NOMO-1 treated with dmso at 0.1 percent for 144 hours (cell line): ENCODE measurements around the gene LAMA2.

Experiments used
- DNase-seq: peaks from one replicate; lab custom pipeline; 2025; ENCODE audit not compliant: unreplicated experiment; lab: John Stamatoyannopoulos, UW

Gene LAMA2

DNA sequence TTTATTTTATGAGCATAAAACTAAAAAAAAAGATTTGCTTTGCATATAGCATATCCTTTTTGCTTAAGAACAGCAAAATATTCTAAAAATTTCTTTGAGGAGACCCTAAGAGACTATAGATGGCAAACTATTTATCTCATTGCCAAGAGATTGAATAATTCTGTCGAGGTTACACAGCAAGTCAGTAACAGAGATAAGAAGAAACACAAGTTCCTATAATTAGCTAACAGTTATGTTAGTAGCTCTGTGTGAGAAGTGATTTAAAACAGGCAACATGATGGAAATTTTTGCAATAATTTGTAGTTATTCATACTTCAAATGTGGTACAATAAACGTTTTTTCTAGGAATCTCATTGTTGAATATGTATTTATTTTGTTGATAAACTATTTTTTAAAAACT, 9.1 kb downstream of the LAMA2 start:
- no peak for DNase-seq

DNA sequence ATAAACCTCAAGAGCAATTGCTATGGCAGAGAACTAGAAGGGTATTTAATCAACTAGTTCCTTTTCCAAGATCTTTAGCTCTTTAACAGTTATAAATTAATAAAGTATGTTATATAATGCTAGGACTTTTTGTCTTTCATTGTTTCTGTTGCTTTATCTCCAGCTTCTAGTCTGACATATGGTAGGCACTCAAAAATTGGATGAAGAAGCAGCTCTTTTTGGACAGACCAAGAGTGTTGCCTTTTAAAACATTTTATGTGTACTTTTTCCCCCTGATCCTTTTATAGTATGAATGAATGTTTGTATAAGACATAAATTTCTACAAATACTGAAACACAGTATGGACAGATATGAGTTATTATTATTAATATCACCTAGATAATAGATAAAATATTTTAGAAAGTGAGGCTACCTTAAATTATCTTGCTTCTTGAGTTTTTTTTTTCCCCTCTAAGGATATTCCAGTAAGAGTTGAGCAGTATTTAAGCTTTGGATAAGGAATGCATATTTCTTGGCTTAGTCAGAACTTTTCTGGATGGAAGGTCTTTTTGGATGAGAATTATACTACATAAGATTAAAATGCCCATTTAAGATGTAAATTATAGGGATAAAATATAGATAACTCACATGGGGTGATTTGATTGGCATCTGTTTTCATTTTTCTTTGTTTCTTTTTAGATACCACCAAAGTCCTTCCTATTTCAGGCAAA, 16.6 kb downstream of the LAMA2 start:
- no peak for DNase-seq

DNA sequence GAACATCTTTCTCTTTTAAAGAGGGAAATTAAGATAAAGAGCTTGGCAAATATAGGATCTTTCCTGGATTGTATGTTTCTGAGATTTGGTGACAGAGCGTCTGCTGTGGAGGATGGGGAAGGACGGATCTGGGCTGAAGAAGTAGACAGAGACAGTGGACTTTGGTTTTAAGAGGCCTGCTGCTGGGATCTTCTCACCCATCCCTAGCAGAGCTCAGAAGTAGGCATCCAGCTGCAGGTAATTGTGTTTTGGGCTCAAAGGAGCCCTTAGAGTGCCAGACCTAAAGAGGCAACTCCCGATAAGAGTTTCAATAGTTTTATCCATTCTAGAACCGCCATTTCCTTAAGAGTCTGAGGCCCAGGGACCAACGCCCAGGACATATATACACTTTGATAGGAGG, 20.8 kb downstream of the LAMA2 start:
- DNase-seq, result no peak

DNA sequence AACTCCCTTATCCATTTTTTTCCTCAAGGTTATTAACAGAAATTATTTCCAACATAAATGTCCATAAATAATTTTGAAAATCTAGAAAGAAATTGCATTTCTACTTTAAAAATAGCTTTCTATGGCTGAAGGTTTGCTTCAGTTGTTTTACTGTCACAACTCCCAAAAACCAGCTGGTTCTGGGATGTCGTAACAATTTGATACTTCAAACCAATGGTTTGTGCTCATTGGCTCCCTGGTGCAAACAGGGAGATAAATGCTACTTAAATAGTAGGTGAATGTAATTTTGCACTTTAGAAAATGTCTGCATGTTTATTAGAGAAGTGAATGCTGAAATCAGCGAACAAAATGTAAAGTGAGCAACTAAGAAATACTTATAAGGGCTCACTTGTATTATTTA, 31.1 kb downstream of the LAMA2 start:
- no peak for DNase-seq

DNA sequence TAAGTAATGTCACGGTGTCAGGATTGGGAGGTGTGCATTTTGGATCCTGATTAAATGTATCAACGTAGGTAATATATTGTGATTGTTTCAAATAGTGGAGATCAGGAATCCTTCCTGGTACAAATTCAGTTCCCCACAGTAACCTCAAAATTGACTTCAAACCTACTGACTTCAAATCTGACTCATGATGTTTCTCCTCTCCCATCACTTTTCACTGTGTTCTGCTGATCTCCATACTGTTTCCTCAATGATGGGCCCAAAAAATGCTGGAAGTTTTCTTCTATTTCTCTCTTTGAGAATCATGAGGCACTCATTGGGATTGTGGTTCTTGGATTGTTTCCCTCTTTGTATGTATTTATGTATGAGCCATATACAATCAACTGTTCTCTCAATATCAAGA, 35.9 kb downstream of the LAMA2 start:
- DNase-seq, result no peak

DNA sequence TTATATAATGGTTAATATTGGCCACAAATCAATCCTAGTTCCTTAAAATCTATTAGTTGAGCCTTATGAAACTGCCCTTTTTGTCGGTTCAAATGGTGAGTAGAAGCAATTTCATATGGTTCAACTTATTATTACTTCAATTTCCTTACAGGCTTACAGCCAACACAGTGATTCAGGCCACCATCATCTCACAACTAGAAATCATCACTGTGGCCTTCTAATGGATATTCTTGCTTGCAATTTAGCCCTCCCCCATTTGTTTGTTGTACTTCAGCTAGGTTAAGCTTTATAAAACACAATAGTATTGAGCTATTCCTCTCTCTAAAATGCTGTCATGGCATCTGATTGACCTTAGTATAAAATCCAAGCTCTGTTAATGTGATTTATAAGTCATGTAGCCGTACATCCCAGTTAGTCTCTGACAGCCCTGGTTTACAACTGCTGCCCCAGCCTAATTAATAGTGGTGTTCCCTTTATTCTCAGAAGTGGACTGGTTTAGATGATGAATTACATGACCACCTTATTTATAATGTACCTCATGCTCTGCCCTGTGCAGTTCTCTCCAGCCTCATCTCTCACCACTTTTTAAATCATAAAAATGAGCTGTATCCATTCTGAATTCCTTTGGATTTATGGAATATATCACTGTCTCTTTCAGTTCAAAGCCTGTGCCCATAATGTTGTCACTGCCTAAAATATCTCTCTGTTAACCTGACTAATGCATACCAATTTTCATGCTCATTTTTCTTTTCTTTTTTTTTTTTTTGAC, 36.7 kb downstream of the LAMA2 start:
- DNase-seq, result no peak

DNA sequence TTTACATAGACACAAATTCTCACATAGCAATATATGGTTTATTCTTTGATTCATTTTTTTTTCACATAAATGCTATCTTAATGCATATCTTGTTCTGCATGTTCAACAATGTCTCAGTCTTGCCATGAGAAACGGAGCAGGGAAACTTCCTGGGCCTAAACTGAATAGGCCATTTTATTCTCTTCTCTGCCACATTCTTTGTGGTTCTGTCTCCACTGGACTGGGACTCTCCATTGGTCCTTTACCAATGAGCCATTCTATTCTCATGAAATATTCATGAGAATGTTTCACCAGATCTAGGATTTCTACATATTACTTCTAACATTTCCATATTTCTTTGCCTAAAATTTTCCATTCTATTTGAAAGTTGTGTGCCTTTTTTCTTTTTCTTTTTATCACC, 42.8 kb downstream of the LAMA2 start:
- DNase-seq, result no peak

DNA sequence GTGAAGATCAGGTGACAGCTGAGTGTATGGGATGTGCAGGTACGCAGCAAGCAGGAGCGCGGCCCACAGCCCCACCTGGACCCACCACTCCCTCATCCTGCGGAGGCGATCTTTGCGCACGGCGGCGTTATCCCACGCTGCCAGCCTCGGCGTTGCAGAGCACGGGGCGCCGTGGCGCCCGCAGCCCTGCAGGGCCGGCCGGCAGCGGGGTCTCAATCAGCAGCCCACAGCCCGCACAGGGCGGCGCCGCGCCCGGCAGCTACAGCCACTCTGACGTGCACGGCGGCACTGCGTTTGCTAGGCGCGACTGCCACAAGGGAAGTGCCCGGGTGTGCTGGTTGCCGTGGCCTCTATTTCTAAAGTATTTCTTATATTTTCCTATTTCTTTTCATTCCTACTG, 46.9 kb downstream of the LAMA2 start:
- DNase-seq, result no peak

DNA sequence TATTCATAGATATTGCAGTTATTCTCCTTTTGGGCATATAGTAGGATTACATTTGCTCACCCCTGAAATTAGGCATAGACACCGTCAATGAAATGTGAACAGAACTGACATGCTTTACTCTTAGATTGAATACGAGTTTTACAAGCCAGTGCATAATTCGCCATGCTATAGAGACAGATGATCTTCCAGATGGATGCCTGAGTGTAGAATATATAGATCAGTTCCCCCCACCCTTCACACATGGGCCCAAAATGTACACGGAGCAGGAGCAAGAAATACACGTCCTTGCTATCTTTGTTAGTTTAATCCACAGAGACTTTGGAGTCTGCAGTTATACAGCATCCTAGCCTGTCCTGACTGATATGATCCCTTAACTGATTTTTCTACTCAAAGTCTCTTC, 47.4 kb downstream of the LAMA2 start:
- no peak for DNase-seq

DNA sequence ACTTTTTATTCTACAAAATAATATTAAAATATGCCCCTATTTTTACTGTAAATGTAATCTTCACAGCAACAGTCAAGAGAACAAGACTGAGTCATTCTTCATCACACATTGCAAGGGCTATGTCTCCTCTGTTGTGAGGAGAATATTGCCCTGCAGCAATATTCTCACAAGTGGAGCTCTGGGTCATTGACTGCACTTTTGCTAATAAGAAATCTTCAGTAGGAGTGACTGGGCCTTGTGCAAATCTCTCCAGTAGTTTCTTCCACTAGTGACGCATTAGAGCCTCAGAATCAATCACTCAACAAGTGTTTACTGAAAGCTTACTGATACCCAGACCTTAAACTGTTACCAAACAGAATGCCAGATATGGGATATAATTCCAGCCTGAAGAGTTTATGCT, 49.1 kb downstream of the LAMA2 start:
- DNase-seq, result no peak

DNA sequence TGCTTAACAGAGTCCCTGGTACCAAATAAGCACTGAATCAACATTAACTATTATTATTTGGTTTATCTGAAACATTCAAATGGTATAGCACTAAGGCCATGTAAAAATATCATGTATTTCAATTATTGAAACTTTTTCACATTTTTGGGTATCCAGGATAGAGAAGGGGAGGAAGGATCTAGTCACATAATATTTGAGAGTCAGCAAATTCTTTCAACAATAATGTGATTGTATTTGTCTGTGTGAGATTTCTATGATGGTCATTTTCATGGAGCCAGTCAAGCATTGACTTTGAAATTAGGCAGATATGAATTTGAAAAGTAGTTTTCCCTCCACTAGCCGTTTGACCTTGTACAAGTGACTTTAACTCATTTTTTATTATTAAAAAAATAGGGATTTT, 67.9 kb downstream of the LAMA2 start:
- DNase-seq, result no peak

DNA sequence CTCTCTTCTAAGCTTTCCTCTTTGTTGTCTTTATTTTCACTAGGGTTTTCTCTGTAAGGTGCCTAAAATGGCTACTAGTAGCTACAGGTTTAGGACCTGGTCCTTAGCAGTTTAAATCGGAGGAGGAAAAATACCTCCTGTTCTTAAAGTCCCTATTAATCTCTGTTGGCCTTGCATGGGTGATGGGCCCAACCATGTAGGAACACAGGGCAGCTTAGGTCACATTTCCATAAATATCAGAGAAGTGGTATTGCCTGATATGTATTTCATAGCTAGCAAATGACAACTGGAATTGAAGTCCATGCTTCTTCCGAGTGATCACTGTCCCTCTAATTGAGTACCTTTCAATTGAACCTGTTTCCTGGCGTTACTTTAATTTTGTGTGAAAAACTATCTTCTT, 70.0 kb downstream of the LAMA2 start:
- DNase-seq, result no peak

DNA sequence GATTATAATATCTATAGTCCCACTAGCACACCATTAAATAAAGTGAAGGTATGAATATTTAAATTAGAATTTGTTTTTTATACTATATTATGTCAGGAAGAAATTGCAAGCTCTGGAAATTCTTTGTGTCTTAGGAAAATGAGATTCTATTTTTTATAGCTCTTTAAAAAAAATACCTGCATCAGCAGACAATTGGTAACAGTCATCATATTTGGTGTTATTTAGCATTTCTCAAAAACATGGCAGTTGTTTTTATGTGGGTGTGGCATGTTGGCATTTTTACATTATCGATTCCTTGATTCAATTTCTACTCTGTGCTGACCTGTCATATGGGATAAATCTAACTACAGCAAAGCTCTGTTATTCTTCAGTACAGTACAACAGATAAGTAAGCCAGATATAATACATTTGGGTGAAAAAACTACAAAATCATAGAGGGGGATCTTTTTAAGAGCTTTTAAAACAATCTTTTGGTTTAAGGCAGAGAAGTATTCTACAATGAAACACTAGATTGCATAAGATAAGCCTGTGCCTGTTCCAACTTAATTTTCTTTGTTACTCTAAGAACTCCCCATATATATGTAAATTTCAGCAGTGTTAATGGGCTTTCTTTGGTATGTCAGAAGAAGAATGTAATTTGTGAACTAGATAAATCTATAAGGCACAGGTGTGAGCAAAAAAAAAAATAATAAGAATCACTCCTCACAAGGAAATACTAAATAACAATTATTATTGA, 71.5 kb downstream of the LAMA2 start:
- no peak for DNase-seq

DNA sequence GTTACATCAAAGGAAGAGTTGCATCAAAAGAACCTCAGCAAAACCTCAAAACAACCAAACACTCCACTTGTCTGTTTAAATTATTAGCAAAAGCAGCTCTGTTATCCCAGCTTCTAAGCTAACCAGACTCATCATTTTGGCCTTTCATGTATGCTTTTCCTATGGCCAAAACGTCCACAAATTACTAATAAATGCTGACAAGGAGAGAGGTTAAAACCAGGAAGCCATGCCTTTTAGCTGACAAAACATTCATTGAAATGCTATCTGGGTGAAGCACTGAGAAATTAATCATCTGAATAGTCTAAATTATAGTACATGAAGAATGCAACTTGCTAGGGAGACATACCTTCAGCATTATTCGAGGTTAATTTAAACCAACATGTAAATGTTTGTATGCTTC, 80.6 kb downstream of the LAMA2 start:
- no peak for DNase-seq

DNA sequence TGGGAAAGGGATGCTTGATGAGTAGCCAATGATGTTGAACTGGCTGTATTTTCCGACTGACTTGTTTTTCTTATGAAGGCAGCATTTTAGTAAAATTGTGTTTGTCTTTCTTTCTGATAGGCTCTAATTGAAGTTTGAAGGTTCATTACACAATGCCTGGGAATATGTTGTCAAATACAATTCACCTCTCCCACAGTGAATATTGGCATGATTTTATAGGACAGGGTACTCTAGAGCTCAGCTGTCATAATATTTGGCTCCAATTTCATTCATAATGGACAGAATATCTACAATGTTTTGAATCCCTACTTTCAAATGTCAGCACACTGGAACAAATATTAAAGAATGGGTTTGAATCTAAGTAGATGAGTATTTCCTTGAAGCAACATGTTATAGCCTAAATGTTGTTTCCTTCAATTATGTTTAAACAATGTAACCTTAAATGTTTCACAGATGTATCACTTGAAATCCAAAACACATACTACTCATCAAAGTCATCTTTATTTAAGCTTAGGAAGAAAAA, 81.4 kb downstream of the LAMA2 start:
- no peak for DNase-seq

DNA sequence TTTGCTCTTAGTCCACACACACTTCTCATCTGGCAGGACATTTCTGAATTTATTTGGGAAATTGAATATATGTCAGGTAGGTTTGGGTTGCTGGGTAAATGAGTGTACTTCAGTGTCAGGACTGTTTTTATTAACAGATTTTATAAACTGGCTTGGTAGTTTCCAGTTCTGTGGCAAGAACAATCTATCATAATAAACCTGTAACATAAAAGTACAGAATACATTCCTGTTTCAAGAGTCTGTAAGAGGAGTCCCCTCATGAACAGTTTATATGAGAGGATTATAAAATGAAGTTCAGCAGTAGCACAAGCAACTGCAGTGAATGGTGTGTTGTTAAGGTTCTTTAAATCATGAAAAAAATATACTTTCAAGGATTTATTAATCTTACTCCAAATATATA, 81.8 kb downstream of the LAMA2 start:
- DNase-seq, result no peak

DNA sequence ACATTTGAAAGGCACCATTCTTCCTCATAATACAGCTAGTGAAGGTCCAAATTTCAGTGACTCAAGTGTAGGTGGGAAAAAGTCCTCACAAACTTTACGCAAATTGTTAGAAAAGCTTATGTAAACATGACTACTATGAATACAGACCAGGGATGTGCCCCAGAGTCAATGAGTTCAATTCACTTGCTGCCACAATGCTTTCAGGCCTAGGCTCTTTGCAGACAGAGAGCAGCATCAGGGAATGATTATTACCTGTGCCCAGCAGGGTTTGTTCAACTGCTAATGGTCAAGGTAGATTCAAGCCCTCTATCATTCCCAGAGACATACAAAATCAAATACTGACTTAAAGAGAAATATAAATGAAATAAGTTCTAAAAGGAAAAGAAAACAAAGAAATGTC, 84.0 kb downstream of the LAMA2 start:
- no peak for DNase-seq

DNA sequence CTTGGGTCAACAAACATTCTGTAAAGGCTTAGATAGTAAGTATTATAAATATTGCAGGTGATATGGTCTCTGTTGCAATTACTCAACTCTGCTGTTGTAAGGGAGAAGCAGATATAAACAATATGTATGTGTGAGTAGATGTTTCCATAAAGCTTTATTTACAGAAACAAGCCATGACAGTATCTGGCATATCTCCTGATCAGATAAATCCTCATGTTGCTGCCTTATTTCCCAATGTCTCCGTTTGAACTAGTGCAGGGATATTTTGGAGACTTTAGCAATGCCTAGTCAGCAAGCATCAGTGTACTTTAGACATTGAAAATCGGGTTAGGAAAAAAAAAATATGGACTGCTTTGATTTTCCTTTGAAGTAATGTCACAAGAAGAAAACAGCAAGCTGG, 96.1 kb downstream of the LAMA2 start:
- no peak for DNase-seq

DNA sequence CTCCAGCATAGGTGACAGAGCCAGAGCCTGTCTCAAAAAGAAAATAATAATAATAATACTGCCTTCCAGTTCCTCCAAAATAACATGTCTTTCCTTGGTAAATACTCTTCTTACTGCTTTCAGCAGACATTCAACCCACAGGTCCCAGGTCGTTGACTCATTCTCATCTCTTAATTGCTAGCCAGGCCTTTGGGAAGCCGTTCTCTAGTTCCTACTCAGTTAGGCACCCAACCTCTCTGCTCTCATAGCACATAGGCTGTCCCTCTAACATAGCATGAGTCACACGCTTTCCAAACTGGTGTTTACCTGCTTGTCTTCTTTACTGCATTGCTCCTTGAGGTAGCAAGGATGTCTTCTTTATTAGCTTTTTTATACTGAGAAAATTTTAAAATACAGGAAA, 98.8 kb downstream of the LAMA2 start:
- DNase-seq, result no peak

DNA sequence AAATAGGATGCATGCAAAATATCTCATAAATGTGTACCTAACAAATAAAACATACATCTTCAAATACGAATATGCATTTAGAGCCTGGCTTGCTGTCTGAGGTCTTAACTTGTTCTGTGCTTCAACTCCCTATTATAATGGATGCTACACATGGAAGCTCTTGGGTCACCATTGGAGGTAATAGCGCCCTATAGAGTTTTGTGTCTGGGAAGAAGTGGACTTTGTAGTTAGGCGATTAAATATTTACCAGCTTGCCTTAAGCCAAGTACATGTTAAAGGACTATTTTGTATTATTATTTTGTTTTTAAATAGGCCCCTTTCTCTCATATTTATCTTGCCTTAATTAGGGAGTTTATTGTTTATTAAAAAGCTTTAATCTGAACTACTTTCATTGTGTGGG, 107.4 kb downstream of the LAMA2 start:
- DNase-seq, result no peak

DNA sequence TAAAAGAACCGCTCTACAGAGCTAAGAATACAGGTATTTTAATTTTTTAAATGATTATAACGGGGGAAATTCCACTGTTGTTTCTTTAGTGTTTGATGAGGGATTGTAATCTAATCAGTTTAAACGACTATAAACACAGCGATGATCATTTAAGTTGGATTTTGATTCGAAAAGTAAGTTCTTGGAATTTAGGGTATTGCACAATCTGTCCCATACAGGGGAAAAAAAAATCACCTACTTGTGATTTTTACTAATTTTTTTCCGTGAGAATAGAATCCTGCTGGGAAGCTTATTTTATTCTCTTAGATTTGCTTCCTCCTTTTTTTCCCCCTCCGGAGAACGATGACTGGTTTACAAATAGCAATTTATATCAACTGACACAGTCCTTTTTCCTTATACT, 108.0 kb downstream of the LAMA2 start:
- no peak for DNase-seq

DNA sequence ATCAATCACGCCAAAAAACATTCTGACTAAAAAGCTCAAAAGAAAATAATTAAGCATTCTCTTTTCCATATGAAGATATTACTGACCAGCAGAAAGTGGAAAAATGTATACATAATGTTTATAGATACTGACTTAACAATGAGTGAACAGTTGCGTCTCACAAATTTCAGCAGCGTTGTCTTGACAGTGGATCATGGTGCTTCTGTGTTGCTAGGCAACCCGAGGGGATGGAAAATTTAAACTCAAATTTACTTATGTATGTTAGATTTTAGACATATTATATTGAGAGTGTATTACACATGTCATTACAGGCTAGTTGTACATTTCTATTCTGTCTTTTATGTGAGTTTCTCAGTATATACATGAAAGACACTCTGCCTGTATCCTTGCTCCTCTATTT, 110.2 kb downstream of the LAMA2 start:
- no peak for DNase-seq
